OCI-LY7 (cell line): Measurements from ENCODE around the gene APRT. TPM values are rescaled to one million over a fixed set of nuclear protein-coding genes. Genes with fewer than 3 reads are reported as not detected.

Source experiments
- BruUV-seq: library from RNA; stranded (reverse); fragments of 400-500 nt; replicated peaks from 2 replicates; lab custom pipeline; 2021; lab: Mats Ljungman, UMichigan
- CTCF ChIA-PET: fragments of 300-600 bp; sonication (Branson Sonifier 250); formaldehyde crosslinking; loops from one replicate; lab custom pipeline; 2022; ENCODE audit warnings: antibody characterized with exemption; ENCODE audit not compliant: unreplicated experiment; lab: Charles Lee
- POLR2A ChIA-PET: fragments of 300-600 bp; sonication (Branson Sonifier 250); formaldehyde crosslinking; loops from one replicate; lab custom pipeline; 2022; ENCODE audit warnings: antibody characterized with exemption; lab: Charles Lee
- DNase-seq: peaks from one replicate; pipeline ENCODE4 v3.0.0-alpha.2; 2015; ENCODE audit warnings: low spot score
- H2AFZ ChIP-seq: fragments of 200-600 bp; sonication (generic), shearing (Covaris generic); 2 replicates; pipeline ENCODE4 v1.6.1; 2014; ENCODE audit warnings: mild to moderate bottlenecking, antibody characterized with exemption, low read length, moderate library complexity
- H3K27ac ChIP-seq: fragments of 200-600 bp; sonication (generic); 2 replicates; pipeline ENCODE4 v1.5.1; 2014; ENCODE audit warnings: mixed run types, low read depth, mild to moderate bottlenecking, moderate library complexity, low read length, inconsistent platforms; ENCODE audit not compliant: poor library complexity, severe bottlenecking
- H3K36me3 ChIP-seq: fragments of 200-600 bp; sonication (generic); 2 replicates; pipeline ENCODE4 v1.6.1; 2014; ENCODE audit warnings: mild to moderate bottlenecking, antibody characterized with exemption, low read length, moderate library complexity, mixed read lengths; ENCODE audit not compliant: insufficient read depth
- H3K4me1 ChIP-seq: fragments of 200-600 bp; sonication (generic); 2 replicates; pipeline ENCODE4 v1.5.1; 2014; ENCODE audit warnings: mild to moderate bottlenecking, low read length; ENCODE audit not compliant: insufficient read depth, poor library complexity, severe bottlenecking
- H3K4me2 ChIP-seq: fragments of 200-600 bp; sonication (generic); 2 replicates; pipeline ENCODE4 v1.6.1; 2014; ENCODE audit warnings: mild to moderate bottlenecking, low read length
- H3K4me3 ChIP-seq: fragments of 200-600 bp; sonication (generic); 2 replicates; pipeline ENCODE4 v1.5.1; 2014; ENCODE audit warnings: mild to moderate bottlenecking, low read depth, low read length; ENCODE audit not compliant: poor library complexity, severe bottlenecking
- H3K79me2 ChIP-seq: fragments of 200-600 bp; sonication (generic); 2 replicates; pipeline ENCODE4 v1.6.1; 2016; ENCODE audit warnings: low read depth, mild to moderate bottlenecking, low read length, moderate library complexity, mixed read lengths; ENCODE audit not compliant: insufficient read depth
- H3K9me2 ChIP-seq: fragments of 200-600 bp; sonication (generic); 2 replicates; pipeline ENCODE4 v1.6.1; 2016; ENCODE audit warnings: mild to moderate bottlenecking, low read length, mixed read lengths; ENCODE audit not compliant: insufficient read depth
- H3K9me3 ChIP-seq: fragments of 200-600 bp; sonication (generic); 2 replicates; pipeline ENCODE4 v1.6.1; 2014; ENCODE audit warnings: mild to moderate bottlenecking, mixed run types, low read length, mixed read lengths
- H4K20me1 ChIP-seq: fragments of 200-600 bp; sonication (generic); 2 replicates; pipeline ENCODE4 v1.6.1; 2014; ENCODE audit warnings: mild to moderate bottlenecking, antibody characterized with exemption, low read length, moderate library complexity, mixed read lengths; ENCODE audit not compliant: insufficient read depth
- CTCF ChIP-seq: fragments of 200-600 bp; sonication (generic); conservative IDR thresholded peaks from 2 replicates; pipeline ENCODE4 v1.5.1; 2014; ENCODE audit warnings: mild to moderate bottlenecking, antibody characterized with exemption, low read length, moderate library complexity, mixed read lengths
- EZH2phosphoT487 ChIP-seq: fragments of 200-600 bp; sonication (generic); IDR thresholded peaks from 2 replicates; pipeline ENCODE4 v1.6.1; 2018; ENCODE audit warnings: low read depth, borderline replicate concordance, mild to moderate bottlenecking, mixed run types, antibody characterized with exemption, low read length, moderate library complexity, mixed read lengths
- intact Hi-C: fragments of 100-400 bp; cut with micrococcal nuclease; formaldehyde crosslinking; loops from one replicate; pipeline ENCODE4 v1.10.0; 2022; ENCODE audit not compliant: unreplicated experiment
- total RNA-seq, 2 experiments: library from RNA; depleted of rRNA in 1 of 2; stranded (reverse); fragments of >200 nt in 1 of 2; shearing (Covaris generic) in 1 of 2; gene quantifications; 2 replicates each; pipeline ENCODE4 v1.2.3, GENCODE V29; 2014 to 2022

The APRT gene
- total RNA-seq, 2 experiments from 2014 or later: 151 to 216 TPM

- H3K27ac ChIP-seq: no peak overlapping the region
- H2AFZ ChIP-seq: no peak overlapping the region
- no peaks in the 10 kb centered on the region for H3K79me2 ChIP-seq
- H3K9me3 ChIP-seq: no peaks in the 10 kb centered on the region
- intact Hi-C loops: no loop called here
- ChIA-PET CTCF (no interaction called here), POLR2A (no interaction called here)
- no peaks in the 10 kb centered on the region for H3K4me1 ChIP-seq
- no peaks in the 10 kb centered on the region for H4K20me1 ChIP-seq
- H3K9me2 ChIP-seq: no peaks in the 10 kb centered on the region
- no peak for DNase-seq
- no peaks in the 10 kb centered on the region for H3K36me3 ChIP-seq
- no peak overlapping the region for H3K4me3 ChIP-seq
- TF ChIP-seq CTCF: no peak
- no peak for TF ChIP-seq EZH2phosphoT487
- no TSS peak for BruUV-seq
- no peak overlapping the region for H3K4me2 ChIP-seq
These were observed 14.5 kb upstream of the APRT start for GRCh38 chr16:88826070-88826840.

- Histone ChIP-seq H4K20me1 (no peaks in the 10 kb centered on the region), H3K4me1 (no peaks in the 10 kb centered on the region), H3K36me3 (no peaks in the 10 kb centered on the region), H3K4me2 (no peak overlapping the region), H3K27ac (no peak overlapping the region), H3K9me3 (no peaks in the 10 kb centered on the region), H3K4me3 (no peak overlapping the region), H3K79me2 (no peaks in the 10 kb centered on the region), H2AFZ (no peak overlapping the region), H3K9me2 (no peaks in the 10 kb centered on the region)
- CTCF ChIA-PET: no interaction called here
- TF ChIP-seq EZH2phosphoT487 (no peak), CTCF (no peak)
- no TSS peak for BruUV-seq
- no peak for DNase-seq
- intact Hi-C loops: no loop called here
- POLR2A ChIA-PET: interaction anchor here (0.6 kb wide), 1 partner anchor 161 kb away, joined by 3 read pairs; no protein-coding TSS in a partner anchor
These were observed 13.4 kb upstream of the APRT start for GRCh38 chr16:88825146-88825545.
